ENCODE results near the gene PARPBP. TPM values are rescaled to one million over a fixed set of nuclear protein-coding genes. Genes with fewer than 3 reads are reported as not detected.

The PARPBP gene
- total RNA-seq, 1 experiment from 2014 or later = 23.5 TPM

- TF ChIP-seq ATF3 (IDR thresholded peaks at IDR 0.05) (no peak), FOSL1 (IDR thresholded peaks at IDR 0.05; ENCODE audit: low read depth) (no peak), MAX (IDR thresholded peaks at IDR 0.05) (no peak), TCF7L2 (IDR thresholded peaks at IDR 0.05; ENCODE audit: borderline replicate concordance, extremely low read depth, insufficient read depth, insufficient read length) (no peak), CEBPB (IDR thresholded peaks at IDR 0.05; ENCODE audit: low read depth) (no peak), JUND (IDR thresholded peaks at IDR 0.05) (no peak), SRF (IDR thresholded peaks at IDR 0.05; ENCODE audit: low read depth) (no peak), POLR2A (IDR thresholded peaks at IDR 0.05; ENCODE audit: borderline replicate concordance, extremely low read depth, insufficient read depth, insufficient read length) (no peak), EZH2 (IDR thresholded peaks at IDR 0.05) (no peak), EGR1 (IDR thresholded peaks at IDR 0.05; ENCODE audit: low read depth) (no peak), ELF1 (IDR thresholded peaks at IDR 0.05; ENCODE audit: borderline replicate concordance, low read depth) (no peak), CTCF (IDR thresholded peaks at IDR 0.05 in 2 of 3, conservative IDR thresholded peaks at IDR 0.05 in 1 of 3; ENCODE audit: borderline replicate concordance in 1 of 3, insufficient read depth in 1 of 3, low read depth in 2 of 3, low read length in 2 of 3) (no peak), ZFX (IDR thresholded peaks at IDR 0.05) (no peak)
Measured at GRCh38 chr12:102171951-102172350, 52.0 kb downstream of the PARPBP start (continued).

GRCh38 chr12:102172436-102172835 is 52.5 kb downstream of the PARPBP start:
- Histone ChIP-seq H3K9me2 (ENCODE audit: insufficient read depth) (no peaks in the 10 kb centered on the region), H3K9me3 (ENCODE audit: control insufficient read depth in 1 of 2, insufficient read depth in 1 of 2, low read depth in 1 of 2, low read length in 2 of 2) (no peaks in the 10 kb centered on the region), H3K27ac (ENCODE audit: low read depth, low read length) (no peak overlapping the region), H4K20me1 (ENCODE audit: insufficient read depth) (no peaks in the 10 kb centered on the region), H3K9ac (ENCODE audit: low read length) (no peak overlapping the region), H3K4me2 (ENCODE audit: low read length) (no peak overlapping the region), H3K4me3 (replicated peaks in 1 of 2; ENCODE audit: low read depth in 1 of 2, low read length in 2 of 2) (no peak overlapping the region), H2AFZ (ENCODE audit: low read depth, low read length, poor library complexity, severe bottlenecking) (no peak overlapping the region), H3K36me3 (ENCODE audit: control insufficient read depth in 1 of 2, insufficient read depth in 2 of 2, low read length in 2 of 2) (peaks cover 0 to 7% of the 10 kb centered on the region in 2 experiments; a peak in 2 of 4 replicates), H3K27me3 (ENCODE audit: insufficient read depth, low read length) (no peaks in the 10 kb centered on the region), H3K4me1 (ENCODE audit: control insufficient read depth in 1 of 2, insufficient read depth in 2 of 2, low read length in 2 of 2) (no peaks in the 10 kb centered on the region), H3K79me2 (ENCODE audit: insufficient read depth, low read length) (no peaks in the 10 kb centered on the region)
- RAD21 ChIA-PET (ENCODE audit: low non-redundant PET in 1 of 2, low total read pairs in 2 of 2, uncharacterized antibody in 2 of 2, unreplicated experiment in 2 of 2) = no interaction called here
- no TSS peak for BruUV-seq (replicated peaks)
- POLR2A ChIA-PET = no interaction called here
- no peak for DNase-seq (ENCODE audit: low read depth, low spot score)
- intact Hi-C loops (cut with micrococcal nuclease) = no loop called here
- no peak for ATAC-seq
- CTCF ChIA-PET = interaction anchor here (1.1 kb wide), 1 partner anchor 15 kb away, joined by 3 read pairs; no protein-coding TSS in a partner anchor
- TF ChIP-seq SIN3A (IDR thresholded peaks at IDR 0.05; ENCODE audit: low read depth) (no peak), YY1 (IDR thresholded peaks at IDR 0.05; ENCODE audit: extremely low read depth, insufficient replicate concordance, low read depth, low read length) (no peak), CTCF (IDR thresholded peaks at IDR 0.05 in 2 of 3, conservative IDR thresholded peaks at IDR 0.05 in 1 of 3; ENCODE audit: borderline replicate concordance in 1 of 3, insufficient read depth in 1 of 3, low read depth in 2 of 3, low read length in 2 of 3) (no peak), EZH2 (IDR thresholded peaks at IDR 0.05) (no peak), ATF3 (IDR thresholded peaks at IDR 0.05) (no peak)
- TF ChIP-seq, protein P1, sequence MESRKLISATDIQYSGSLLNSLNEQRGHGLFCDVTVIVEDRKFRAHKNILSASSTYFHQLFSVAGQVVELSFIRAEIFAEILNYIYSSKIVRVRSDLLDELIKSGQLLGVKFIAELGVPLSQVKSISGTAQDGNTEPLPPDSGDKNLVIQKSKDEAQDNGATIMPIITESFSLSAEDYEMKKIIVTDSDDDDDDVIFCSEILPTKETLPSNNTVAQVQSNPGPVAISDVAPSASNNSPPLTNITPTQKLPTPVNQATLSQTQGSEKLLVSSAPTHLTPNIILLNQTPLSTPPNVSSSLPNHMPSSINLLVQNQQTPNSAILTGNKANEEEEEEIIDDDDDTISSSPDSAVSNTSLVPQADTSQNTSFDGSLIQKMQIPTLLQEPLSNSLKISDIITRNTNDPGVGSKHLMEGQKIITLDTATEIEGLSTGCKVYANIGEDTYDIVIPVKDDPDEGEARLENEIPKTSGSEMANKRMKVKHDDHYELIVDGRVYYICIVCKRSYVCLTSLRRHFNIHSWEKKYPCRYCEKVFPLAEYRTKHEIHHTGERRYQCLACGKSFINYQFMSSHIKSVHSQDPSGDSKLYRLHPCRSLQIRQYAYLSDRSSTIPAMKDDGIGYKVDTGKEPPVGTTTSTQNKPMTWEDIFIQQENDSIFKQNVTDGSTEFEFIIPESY (IDR thresholded peaks at IDR 0.05; ENCODE audit: extremely low read depth, insufficient replicate concordance, low read length) = no peak

Data from HCT116 (cell line).